Upper lobe of right lung (tissue), 1 donor: ENCODE measurements around the gene C3orf20. TPM values are rescaled to one million over a fixed set of nuclear protein-coding genes. Genes with fewer than 3 reads are reported as not detected.
A peak's percentile ranks its signal among the peaks of the same experiment; 100 is the strongest.

Source experiments
- ATAC-seq: fragments of 200-7000 bp; cut with Tn5 transposase; one replicate; pipeline ENCODE4 v1.9.1; 2020; ENCODE audit warnings: mild to moderate bottlenecking, moderate library complexity
- DNase-seq: peaks from one replicate; pipeline ENCODE4 v3.0.0-alpha.2; 2020
- H3K27ac ChIP-seq: fragments of 200-600 bp; one replicate; pipeline ENCODE4 v1.8.0; 2022
- H3K27me3 ChIP-seq: fragments of 200-600 bp; one replicate; pipeline ENCODE4 v1.8.0; 2022; ENCODE audit warnings: mild to moderate bottlenecking
- H3K36me3 ChIP-seq: fragments of 200-600 bp; one replicate; pipeline ENCODE4 v1.8.0; 2022
- H3K4me1 ChIP-seq: fragments of 200-600 bp; one replicate; pipeline ENCODE4 v1.8.0; 2022
- H3K4me3 ChIP-seq: fragments of 200-600 bp; one replicate; pipeline ENCODE4 v1.8.0; 2022; ENCODE audit warnings: mild to moderate bottlenecking
- H3K9me3 ChIP-seq: fragments of 200-600 bp; one replicate; pipeline ENCODE4 v1.8.0; 2022
- intact Hi-C: fragments of 100-400 bp; cut with DNase I; formaldehyde crosslinking; loops from one replicate; pipeline ENCODE4 v1.11.0; 2022
- total RNA-seq: library from RNA; stranded (reverse); fragmentation: NEBNext Ultra II Directional; extraction: Animal tissue kit (Norgen Biotek cat#: 25700); gene quantifications from one replicate; pipeline ENCODE4 v1.2.1, GENCODE V29; 2021
- TF ChIP-seq, protein P1 (sequence below): fragments of 200-600 bp; IDR thresholded peaks from one replicate; pipeline ENCODE4 v1.8.0; 2022; ENCODE audit warnings: antibody characterized with exemption
- donor health status: DM: no; HTN: yes; CAD: no; lungs with severe emphysema.

C3orf20 gene
- total RNA-seq, 1 donor from 2014 or later = 0.14 TPM

- intact Hi-C loops = loop anchor here (5.0 kb wide), 1 partner anchor 133 kb away; no protein-coding TSS in a partner anchor
- TF ChIP-seq, protein P1, sequence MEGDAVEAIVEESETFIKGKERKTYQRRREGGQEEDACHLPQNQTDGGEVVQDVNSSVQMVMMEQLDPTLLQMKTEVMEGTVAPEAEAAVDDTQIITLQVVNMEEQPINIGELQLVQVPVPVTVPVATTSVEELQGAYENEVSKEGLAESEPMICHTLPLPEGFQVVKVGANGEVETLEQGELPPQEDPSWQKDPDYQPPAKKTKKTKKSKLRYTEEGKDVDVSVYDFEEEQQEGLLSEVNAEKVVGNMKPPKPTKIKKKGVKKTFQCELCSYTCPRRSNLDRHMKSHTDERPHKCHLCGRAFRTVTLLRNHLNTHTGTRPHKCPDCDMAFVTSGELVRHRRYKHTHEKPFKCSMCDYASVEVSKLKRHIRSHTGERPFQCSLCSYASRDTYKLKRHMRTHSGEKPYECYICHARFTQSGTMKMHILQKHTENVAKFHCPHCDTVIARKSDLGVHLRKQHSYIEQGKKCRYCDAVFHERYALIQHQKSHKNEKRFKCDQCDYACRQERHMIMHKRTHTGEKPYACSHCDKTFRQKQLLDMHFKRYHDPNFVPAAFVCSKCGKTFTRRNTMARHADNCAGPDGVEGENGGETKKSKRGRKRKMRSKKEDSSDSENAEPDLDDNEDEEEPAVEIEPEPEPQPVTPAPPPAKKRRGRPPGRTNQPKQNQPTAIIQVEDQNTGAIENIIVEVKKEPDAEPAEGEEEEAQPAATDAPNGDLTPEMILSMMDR = no peak
- Histone ChIP-seq H3K4me3 (no peak overlapping the region), H3K36me3 (no peaks in the 10 kb centered on the region), H3K9me3 (no peaks in the 10 kb centered on the region), H3K27ac (no peak overlapping the region), H3K4me1 (peaks cover 9% of the 10 kb centered on the region), H3K27me3 (peaks cover 4% of the 10 kb centered on the region)
- DNase-seq = peak; percentile 44
- no peak for ATAC-seq
Observed at GRCh38 chr3:14789640-14790285, 114.8 kb downstream of the C3orf20 start.

DNA sequence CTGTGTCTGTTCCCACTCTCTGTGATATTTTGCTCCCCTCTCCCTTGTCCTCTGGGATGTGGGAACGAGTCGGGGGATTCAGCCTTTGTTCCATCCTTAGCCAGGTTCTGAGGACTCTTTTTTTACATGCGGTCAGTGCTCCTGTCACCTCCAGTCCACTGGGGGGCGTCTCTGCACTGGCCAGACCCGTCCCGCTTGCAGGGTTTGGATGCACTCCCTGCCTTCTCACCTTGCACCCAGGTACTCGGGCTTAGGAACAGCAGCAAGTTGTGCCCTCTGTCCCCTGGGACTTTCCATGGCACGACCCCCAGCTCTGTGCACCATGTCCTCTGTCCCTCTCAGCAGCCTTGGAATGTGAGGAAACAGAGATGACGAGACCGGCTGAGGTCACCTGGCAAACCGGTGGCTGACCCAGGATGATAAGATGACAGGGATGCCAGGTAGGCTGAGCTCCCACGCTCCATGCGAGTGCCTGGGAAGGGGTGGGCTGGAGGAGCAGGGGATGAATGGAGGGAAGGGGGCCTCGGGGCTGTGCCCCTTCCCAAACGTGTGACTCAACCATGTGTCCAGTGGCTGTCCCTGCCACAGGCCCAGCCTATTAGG is 116.5 kb downstream of the C3orf20 start:
- H3K36me3 ChIP-seq = no peaks in the 10 kb centered on the region
- intact Hi-C loops = loop anchor here (5.0 kb wide), 1 partner anchor 131 kb away; no protein-coding TSS in a partner anchor
- DNase-seq (peak; percentile 76), ATAC-seq (peak; percentile 82)
- TF ChIP-seq, protein P1 = peak; percentile 68
- H3K9me3 ChIP-seq = no peaks in the 10 kb centered on the region
- no peak overlapping the region for H3K27ac ChIP-seq
- peaks cover 4% of the 10 kb centered on the region for H3K27me3 ChIP-seq
- peaks cover 13% of the 10 kb centered on the region for H3K4me1 ChIP-seq
- no peak overlapping the region for H3K4me3 ChIP-seq

DNA sequence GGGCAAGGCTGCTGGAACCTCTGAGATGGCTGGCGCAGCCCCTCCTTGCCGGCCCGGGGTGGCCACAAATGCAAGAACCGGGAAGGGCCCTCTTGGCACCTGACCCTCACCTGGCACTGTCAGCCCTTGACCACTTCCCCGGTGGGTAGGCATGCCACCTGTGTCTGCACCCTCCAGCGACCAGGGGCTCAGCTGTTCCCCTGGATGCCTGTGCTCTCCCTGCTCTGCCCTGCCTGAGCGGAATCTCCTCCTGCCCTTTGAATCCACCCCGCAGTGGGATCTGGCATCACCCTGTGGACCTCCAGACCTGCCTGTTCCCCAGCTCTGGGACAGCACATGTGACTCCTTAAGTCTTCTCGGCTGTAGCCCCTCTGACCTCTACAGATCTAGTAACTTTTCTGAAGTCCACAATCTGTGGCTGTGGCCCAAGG is 117.8 kb downstream of the C3orf20 start:
- TF ChIP-seq, protein P1 = no peak
- intact Hi-C loops = loop anchor here (5.0 kb wide), 1 partner anchor 130 kb away; no protein-coding TSS in a partner anchor
- no peak overlapping the region for H3K4me3 ChIP-seq
- H3K9me3 ChIP-seq = no peaks in the 10 kb centered on the region
- peaks cover 4% of the 10 kb centered on the region for H3K27me3 ChIP-seq
- H3K27ac ChIP-seq = peak overlapping the region; percentile 63
- H3K4me1 ChIP-seq = peaks cover 19% of the 10 kb centered on the region
- H3K36me3 ChIP-seq = no peaks in the 10 kb centered on the region
- DNase-seq (peak; percentile 59), ATAC-seq (no peak)

- Histone ChIP-seq H3K27me3 (peaks cover 4% of the 10 kb centered on the region), H3K4me3 (no peak overlapping the region), H3K9me3 (no peaks in the 10 kb centered on the region), H3K27ac (peak overlapping the region; percentile 63), H3K4me1 (peaks cover 19% of the 10 kb centered on the region), H3K36me3 (no peaks in the 10 kb centered on the region)
- DNase-seq = peak; percentile 57
- intact Hi-C loops = loop anchor here (5.0 kb wide), 1 partner anchor 129 kb away; no protein-coding TSS in a partner anchor
- ATAC-seq = no peak
- TF ChIP-seq, protein P1 = no peak
Observed at GRCh38 chr3:14793126-14793857, 118.4 kb downstream of the C3orf20 start.

DNA sequence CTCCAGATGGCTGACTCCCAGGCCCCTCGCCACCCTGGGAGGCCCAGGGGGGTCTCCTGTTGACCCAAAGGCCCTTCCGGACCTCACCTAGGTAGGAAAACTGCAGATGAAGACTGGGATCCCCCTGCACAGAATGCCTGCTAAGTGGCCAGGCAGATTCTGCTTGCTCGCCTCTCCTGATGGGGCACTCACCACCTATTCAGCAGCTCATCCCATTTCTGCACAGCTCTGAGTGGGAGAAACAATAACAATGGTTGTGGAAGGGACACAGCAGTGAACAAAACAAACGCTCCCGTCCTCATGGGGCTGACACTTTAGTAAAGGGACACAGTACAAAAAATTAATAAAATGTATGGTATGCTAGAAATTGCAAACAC is 118.9 kb downstream of the C3orf20 start:
- DNase-seq (no peak), ATAC-seq (no peak)
- TF ChIP-seq, protein P1 = no peak
- Histone ChIP-seq H3K4me1 (peaks cover 19% of the 10 kb centered on the region), H3K9me3 (no peaks in the 10 kb centered on the region), H3K4me3 (no peak overlapping the region), H3K27ac (peak overlapping the region; percentile 63), H3K27me3 (peaks cover 4% of the 10 kb centered on the region), H3K36me3 (no peaks in the 10 kb centered on the region)
- intact Hi-C loops = loop anchor here (5.0 kb wide), 1 partner anchor 128 kb away; no protein-coding TSS in a partner anchor
